ENCODE results near the gene FHAD1.

The FHAD1 gene

DNA sequence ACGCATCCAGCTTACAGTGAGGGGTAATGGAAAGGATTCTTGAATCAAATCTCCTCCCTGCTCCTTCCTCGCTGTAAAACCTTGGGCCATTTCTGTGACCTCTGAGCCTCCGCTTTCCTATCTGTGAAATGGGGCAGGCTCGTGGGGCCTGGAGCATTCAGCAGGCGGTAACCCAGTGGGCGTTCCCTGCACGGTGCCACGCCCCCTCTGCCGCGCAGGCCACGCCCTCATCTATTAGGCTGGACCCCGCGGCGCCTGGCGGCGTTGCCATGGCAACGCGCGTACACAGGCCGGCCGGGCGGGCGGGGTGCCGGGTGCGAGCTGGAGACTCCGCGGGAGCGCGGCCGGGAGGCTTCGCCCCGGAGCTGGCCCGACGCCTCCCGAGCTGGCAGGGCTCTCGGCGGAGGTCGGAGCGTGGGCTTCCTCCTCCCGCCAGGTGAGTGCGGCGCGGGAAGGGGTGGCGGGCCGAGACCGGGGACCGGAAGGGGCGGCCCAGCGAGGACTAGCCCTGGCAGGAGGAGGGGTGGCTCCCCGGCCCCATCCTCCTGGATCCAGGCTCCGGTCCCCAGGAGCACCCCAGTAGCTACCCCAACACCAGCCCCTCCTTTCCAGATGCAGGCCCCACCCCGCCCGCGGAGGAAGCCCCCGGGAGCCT lies at the start of gene FHAD1:
Gene FHAD1 (plus strand): TSS at position 264 of the 655 bp plus-strand sequence. CDS start 4,562 bp downstream, outside the sequence.
- TF ChIP-seq ESRRG (CRISPR knock-in tag; IDR thresholded peaks at IDR 0.05) (no peak), PPARA (CRISPR knock-in tag; IDR thresholded peaks at IDR 0.05; ENCODE audit: borderline replicate concordance) (no peak), ARNTL (CRISPR knock-in tag; IDR thresholded peaks at IDR 0.05; ENCODE audit: borderline replicate concordance, low read depth) (no peak), ZNF565 (CRISPR knock-in tag; conservative IDR thresholded peaks at IDR 0.05; ENCODE audit: low read depth) (no peak), ZC3H10 (CRISPR knock-in tag; IDR thresholded peaks at IDR 0.05) (no peak), ISL1 (CRISPR knock-in tag; IDR thresholded peaks at IDR 0.05) (no peak), TCF4 (CRISPR knock-in tag; IDR thresholded peaks at IDR 0.05; ENCODE audit: borderline replicate concordance) (no peak)
- TF ChIP-seq, protein P1, sequence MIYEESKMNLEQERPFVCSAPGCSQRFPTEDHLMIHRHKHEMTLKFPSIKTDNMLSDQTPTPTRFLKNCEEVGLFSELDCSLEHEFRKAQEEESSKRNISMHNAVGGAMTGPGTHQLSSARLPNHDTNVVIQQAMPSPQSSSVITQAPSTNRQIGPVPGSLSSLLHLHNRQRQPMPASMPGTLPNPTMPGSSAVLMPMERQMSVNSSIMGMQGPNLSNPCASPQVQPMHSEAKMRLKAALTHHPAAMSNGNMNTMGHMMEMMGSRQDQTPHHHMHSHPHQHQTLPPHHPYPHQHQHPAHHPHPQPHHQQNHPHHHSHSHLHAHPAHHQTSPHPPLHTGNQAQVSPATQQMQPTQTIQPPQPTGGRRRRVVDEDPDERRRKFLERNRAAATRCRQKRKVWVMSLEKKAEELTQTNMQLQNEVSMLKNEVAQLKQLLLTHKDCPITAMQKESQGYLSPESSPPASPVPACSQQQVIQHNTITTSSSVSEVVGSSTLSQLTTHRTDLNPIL (CRISPR knock-in tag; IDR thresholded peaks at IDR 0.05; ENCODE audit: low read depth) = no peak
- TF ChIP-seq, protein P2, sequence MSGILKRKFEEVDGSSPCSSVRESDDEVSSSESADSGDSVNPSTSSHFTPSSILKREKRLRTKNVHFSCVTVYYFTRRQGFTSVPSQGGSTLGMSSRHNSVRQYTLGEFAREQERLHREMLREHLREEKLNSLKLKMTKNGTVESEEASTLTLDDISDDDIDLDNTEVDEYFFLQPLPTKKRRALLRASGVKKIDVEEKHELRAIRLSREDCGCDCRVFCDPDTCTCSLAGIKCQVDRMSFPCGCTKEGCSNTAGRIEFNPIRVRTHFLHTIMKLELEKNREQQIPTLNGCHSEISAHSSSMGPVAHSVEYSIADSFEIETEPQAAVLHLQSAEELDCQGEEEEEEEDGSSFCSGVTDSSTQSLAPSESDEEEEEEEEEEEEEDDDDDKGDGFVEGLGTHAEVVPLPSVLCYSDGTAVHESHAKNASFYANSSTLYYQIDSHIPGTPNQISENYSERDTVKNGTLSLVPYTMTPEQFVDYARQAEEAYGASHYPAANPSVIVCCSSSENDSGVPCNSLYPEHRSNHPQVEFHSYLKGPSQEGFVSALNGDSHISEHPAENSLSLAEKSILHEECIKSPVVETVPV (CRISPR knock-in tag; IDR thresholded peaks at IDR 0.05) = no peak
- peak; percentile 85 for ATAC-seq

DNA sequence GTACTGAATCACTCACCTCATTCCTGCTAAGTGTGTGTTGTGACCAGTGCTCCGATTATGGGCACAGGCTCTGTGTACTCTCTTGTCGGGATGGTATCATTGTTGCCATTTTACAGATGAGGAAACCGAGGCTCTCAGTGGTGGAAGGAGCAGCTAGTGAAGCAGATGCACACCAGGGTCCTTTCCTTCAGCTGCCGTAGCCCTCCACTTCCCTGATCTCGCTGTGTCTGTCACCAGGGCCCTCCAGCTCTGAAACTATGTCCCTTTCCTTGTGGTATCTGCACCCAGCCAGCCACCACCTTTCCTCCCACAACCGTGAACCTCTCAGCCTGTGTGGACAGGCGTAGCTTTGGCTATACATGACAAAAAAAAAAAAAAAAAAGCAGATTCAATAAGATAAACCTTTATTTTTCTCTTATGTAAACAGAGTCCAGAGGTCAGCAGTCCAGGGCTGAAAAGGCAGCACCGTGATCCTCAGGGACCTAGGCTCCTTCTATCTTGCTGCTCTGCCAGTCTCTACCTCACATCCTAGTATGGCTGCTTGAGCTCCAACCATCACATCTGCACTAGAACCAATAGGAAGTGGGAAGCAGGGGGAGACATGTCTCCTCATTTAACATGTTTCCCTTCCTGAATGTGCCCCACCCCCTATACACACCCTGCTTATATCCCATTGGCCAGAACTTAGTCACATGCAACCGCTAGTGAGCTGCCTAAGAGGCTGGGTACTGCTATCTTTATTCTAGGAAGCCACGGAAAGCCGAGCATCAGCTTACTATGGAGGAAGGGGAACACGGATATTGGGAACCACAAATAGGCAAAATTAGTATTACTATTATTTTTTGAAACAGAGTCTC lies 49.2 kb upstream of the FHAD1 start:
- no peak for TF ChIP-seq SNAI2 (CRISPR knock-in tag; IDR thresholded peaks at IDR 0.05)
- TF ChIP-seq, protein P2 (CRISPR knock-in tag; IDR thresholded peaks at IDR 0.05) = no peak
- TF ChIP-seq, protein P3, sequence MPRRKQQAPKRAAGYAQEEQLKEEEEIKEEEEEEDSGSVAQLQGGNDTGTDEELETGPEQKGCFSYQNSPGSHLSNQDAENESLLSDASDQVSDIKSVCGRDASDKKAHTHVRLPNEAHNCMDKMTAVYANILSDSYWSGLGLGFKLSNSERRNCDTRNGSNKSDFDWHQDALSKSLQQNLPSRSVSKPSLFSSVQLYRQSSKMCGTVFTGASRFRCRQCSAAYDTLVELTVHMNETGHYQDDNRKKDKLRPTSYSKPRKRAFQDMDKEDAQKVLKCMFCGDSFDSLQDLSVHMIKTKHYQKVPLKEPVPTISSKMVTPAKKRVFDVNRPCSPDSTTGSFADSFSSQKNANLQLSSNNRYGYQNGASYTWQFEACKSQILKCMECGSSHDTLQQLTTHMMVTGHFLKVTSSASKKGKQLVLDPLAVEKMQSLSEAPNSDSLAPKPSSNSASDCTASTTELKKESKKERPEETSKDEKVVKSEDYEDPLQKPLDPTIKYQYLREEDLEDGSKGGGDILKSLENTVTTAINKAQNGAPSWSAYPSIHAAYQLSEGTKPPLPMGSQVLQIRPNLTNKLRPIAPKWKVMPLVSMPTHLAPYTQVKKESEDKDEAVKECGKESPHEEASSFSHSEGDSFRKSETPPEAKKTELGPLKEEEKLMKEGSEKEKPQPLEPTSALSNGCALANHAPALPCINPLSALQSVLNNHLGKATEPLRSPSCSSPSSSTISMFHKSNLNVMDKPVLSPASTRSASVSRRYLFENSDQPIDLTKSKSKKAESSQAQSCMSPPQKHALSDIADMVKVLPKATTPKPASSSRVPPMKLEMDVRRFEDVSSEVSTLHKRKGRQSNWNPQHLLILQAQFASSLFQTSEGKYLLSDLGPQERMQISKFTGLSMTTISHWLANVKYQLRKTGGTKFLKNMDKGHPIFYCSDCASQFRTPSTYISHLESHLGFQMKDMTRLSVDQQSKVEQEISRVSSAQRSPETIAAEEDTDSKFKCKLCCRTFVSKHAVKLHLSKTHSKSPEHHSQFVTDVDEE (CRISPR knock-in tag; IDR thresholded peaks at IDR 0.05) = no peak
- TF ChIP-seq CSDC2 (CRISPR knock-in tag; IDR thresholded peaks at IDR 0.05) = no peak
- no peak for TF ChIP-seq ZNF565 (CRISPR knock-in tag; conservative IDR thresholded peaks at IDR 0.05; ENCODE audit: low read depth)
- TF ChIP-seq RARB (CRISPR knock-in tag; IDR thresholded peaks at IDR 0.05) = no peak
- no peak for TF ChIP-seq ARNTL (CRISPR knock-in tag; IDR thresholded peaks at IDR 0.05; ENCODE audit: borderline replicate concordance, low read depth)
- TF ChIP-seq PPARA (CRISPR knock-in tag; IDR thresholded peaks at IDR 0.05; ENCODE audit: borderline replicate concordance) = no peak
- no peak for TF ChIP-seq ZC3H10 (CRISPR knock-in tag; IDR thresholded peaks at IDR 0.05)
- TF ChIP-seq ZNF70 (CRISPR knock-in tag; IDR thresholded peaks at IDR 0.05) = no peak
- TF ChIP-seq, protein P1 (CRISPR knock-in tag; IDR thresholded peaks at IDR 0.05; ENCODE audit: low read depth) = no peak
- no peak for TF ChIP-seq ZFP30 (CRISPR knock-in tag; IDR thresholded peaks at IDR 0.05)
- TF ChIP-seq ZFP3 (CRISPR knock-in tag; IDR thresholded peaks at IDR 0.05) = no peak
- ATAC-seq = no peak

DNA sequence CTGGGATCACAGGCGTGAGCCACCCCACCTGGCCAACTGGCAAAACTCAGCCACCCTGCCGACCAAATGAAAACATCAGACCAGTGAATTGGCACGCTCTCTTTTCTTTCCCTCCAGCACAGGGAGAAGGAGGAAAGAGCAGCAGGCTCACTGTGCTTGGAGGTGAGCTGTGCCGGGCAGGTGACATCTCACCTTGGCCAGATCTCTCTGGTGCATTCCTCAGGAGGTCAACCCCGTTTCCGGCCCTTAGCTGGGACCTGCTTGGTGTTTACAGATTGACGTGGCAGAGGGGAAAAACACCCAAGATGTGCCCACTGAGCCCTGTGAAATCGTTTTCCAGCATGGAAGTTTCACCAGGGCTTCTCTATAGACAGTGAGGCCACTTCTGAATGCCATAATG lies 48.3 kb upstream of the FHAD1 start:
- ATAC-seq = no peak
- no peak for TF ChIP-seq BACH2 (CRISPR knock-in tag; IDR thresholded peaks at IDR 0.05; ENCODE audit: borderline replicate concordance)
- TF ChIP-seq TCF4 (CRISPR knock-in tag; IDR thresholded peaks at IDR 0.05; ENCODE audit: borderline replicate concordance) = no peak
- TF ChIP-seq, protein P4, sequence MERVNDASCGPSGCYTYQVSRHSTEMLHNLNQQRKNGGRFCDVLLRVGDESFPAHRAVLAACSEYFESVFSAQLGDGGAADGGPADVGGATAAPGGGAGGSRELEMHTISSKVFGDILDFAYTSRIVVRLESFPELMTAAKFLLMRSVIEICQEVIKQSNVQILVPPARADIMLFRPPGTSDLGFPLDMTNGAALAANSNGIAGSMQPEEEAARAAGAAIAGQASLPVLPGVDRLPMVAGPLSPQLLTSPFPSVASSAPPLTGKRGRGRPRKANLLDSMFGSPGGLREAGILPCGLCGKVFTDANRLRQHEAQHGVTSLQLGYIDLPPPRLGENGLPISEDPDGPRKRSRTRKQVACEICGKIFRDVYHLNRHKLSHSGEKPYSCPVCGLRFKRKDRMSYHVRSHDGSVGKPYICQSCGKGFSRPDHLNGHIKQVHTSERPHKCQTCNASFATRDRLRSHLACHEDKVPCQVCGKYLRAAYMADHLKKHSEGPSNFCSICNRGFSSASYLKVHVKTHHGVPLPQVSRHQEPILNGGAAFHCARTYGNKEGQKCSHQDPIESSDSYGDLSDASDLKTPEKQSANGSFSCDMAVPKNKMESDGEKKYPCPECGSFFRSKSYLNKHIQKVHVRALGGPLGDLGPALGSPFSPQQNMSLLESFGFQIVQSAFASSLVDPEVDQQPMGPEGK (CRISPR knock-in tag; IDR thresholded peaks at IDR 0.05; ENCODE audit: borderline replicate concordance) = no peak

Data from SK-N-SH treated with all-trans-retinoic acid at 6 μM for 48 hours (cell line).